ENCODE data around the gene RAB38. TPM values are rescaled to one million over a fixed set of nuclear protein-coding genes. Genes with fewer than 3 reads are reported as not detected.

The RAB38 gene
- total RNA-seq, 2 experiments from 2014 or later: 0.28 to 0.44 TPM

GRCh38 chr11:88164320-88164719 lies 10.9 kb downstream of the RAB38 start:
- Histone ChIP-seq H3K4me1 (ENCODE audit: insufficient read depth, low read length) (no peaks in the 10 kb centered on the region), H3K27me3 (ENCODE audit: control insufficient read depth in 1 of 2, insufficient read depth in 2 of 2, low read length in 2 of 2) (no peaks in the 10 kb centered on the region), H3K27ac (ENCODE audit: low read depth in 1 of 2, low read length in 2 of 2) (no peak overlapping the region), H3K36me3 (ENCODE audit: insufficient read depth, low read length) (no peaks in the 10 kb centered on the region), H3K4me3 (ENCODE audit: low read length) (no peak overlapping the region), H3K9me3 (ENCODE audit: control insufficient read depth in 1 of 2, insufficient read depth in 1 of 2, low read length in 2 of 2) (no peaks in the 10 kb centered on the region)
- DNase-seq: no peak
- no peak overlapping the region for H3K4me3 Mint-ChIP-seq
- TF ChIP-seq CTCF (IDR thresholded peaks at IDR 0.05): no peak
- intact Hi-C loops (cut with DNase I, micrococcal nuclease): no loop called here
- H3K36me3 Mint-ChIP-seq (ENCODE audit: low read depth): no peaks in the 10 kb centered on the region
- no peak overlapping the region for H3K27ac Mint-ChIP-seq
- H3K4me1 Mint-ChIP-seq (ENCODE audit: low read depth): no peaks in the 10 kb centered on the region
- CTCF ChIA-PET: no interaction called here
- H3K9me3 Mint-ChIP-seq: peaks cover 9% of the 10 kb centered on the region
- POLR2A ChIA-PET: no interaction called here
- ATAC-seq (ENCODE audit: poor library complexity): no peak
- peaks cover 6% of the 10 kb centered on the region for H3K27me3 Mint-ChIP-seq

- Mint-ChIP-seq H3K27me3 (peaks cover 6% of the 10 kb centered on the region), H3K4me1 (ENCODE audit: low read depth) (no peaks in the 10 kb centered on the region), H3K27ac (no peak overlapping the region), H3K4me3 (no peak overlapping the region), H3K9me3 (peaks cover 21% of the 10 kb centered on the region), H3K36me3 (ENCODE audit: low read depth) (no peaks in the 10 kb centered on the region)
- Histone ChIP-seq H3K27me3 (ENCODE audit: control insufficient read depth in 1 of 2, insufficient read depth in 2 of 2, low read length in 2 of 2) (no peaks in the 10 kb centered on the region), H3K4me3 (ENCODE audit: low read length) (no peak overlapping the region), H3K36me3 (ENCODE audit: insufficient read depth, low read length) (no peaks in the 10 kb centered on the region), H3K9me3 (ENCODE audit: control insufficient read depth in 1 of 2, insufficient read depth in 1 of 2, low read length in 2 of 2) (peaks cover 11 to 19% of the 10 kb centered on the region in 2 experiments), H3K4me1 (ENCODE audit: insufficient read depth, low read length) (no peaks in the 10 kb centered on the region), H3K27ac (ENCODE audit: low read depth in 1 of 2, low read length in 2 of 2) (no peak overlapping the region)
- ChIA-PET POLR2A (no interaction called here), CTCF (no interaction called here)
- DNase-seq: no peak
- intact Hi-C loops (cut with DNase I, micrococcal nuclease): no loop called here
- TF ChIP-seq CTCF (IDR thresholded peaks at IDR 0.05): no peak
- no peak for ATAC-seq (ENCODE audit: poor library complexity)
Observed at GRCh38 chr11:88158081-88158480, 17.2 kb downstream of the RAB38 start.

GRCh38 chr11:88157370-88157769 lies 17.9 kb downstream of the RAB38 start:
- no peak for TF ChIP-seq CTCF (IDR thresholded peaks at IDR 0.05)
- Mint-ChIP-seq H3K9me3 (peaks cover 21% of the 10 kb centered on the region), H3K4me1 (ENCODE audit: low read depth) (no peaks in the 10 kb centered on the region), H3K27me3 (peaks cover 6% of the 10 kb centered on the region), H3K4me3 (no peak overlapping the region), H3K36me3 (ENCODE audit: low read depth) (no peaks in the 10 kb centered on the region), H3K27ac (no peak overlapping the region)
- peaks cover 11 to 19% of the 10 kb centered on the region in 2 experiments for H3K9me3 ChIP-seq (ENCODE audit: control insufficient read depth in 1 of 2, insufficient read depth in 1 of 2, low read length in 2 of 2)
- H3K27me3 ChIP-seq (ENCODE audit: control insufficient read depth in 1 of 2, insufficient read depth in 2 of 2, low read length in 2 of 2): no peaks in the 10 kb centered on the region
- no peak for DNase-seq
- no peak overlapping the region for H3K4me3 ChIP-seq (ENCODE audit: low read length)
- ChIA-PET CTCF (no interaction called here), POLR2A (no interaction called here)
- intact Hi-C loops (cut with DNase I, micrococcal nuclease): no loop called here
- H3K27ac ChIP-seq (ENCODE audit: low read depth in 1 of 2, low read length in 2 of 2): no peak overlapping the region
- no peaks in the 10 kb centered on the region for H3K36me3 ChIP-seq (ENCODE audit: insufficient read depth, low read length)
- no peaks in the 10 kb centered on the region for H3K4me1 ChIP-seq (ENCODE audit: insufficient read depth, low read length)
- no peak for ATAC-seq (ENCODE audit: poor library complexity)
